Stimulated activated CD8-positive, alpha-beta memory T cell treated with anti-CD3 and anti-CD28 coated beads, Interleukin-4, amount 100 ng/mL, for 24 hours (primary cell): ENCODE results near the gene ZDHHC13.

Source experiments
- DNase-seq: peaks from one replicate; pipeline ENCODE4 v3.0.0-alpha.2; 2020; ENCODE audit warnings: low read depth

The ZDHHC13 gene

DNA sequence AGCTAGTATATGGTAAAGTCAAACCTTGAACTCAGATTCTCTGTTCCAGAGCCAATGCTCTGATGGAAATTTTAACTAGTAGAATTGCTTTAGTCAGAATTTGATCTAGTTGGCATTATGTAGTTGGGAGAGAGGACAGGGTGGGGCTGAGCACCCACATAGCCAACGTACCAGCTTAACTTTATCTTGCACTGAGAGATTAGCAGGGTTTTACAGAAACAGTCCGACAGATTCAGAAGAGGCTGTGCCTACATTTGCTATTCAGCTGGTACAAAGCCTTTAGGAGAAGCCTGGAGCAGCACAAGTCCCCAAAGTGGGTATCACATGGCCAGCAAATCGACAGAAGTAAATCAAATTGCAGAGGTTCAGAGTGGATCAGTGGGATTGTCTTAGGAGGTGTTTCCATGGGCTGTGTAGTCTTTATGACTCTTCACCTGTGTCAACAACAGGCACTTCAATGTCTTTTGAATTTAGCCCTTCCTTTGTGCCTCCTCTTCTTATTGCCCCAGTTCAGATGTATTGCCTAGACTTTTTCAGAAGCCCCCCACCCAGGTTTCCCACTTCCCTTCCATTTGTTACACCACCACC, 92.1 kb downstream of the ZDHHC13 start:
- DNase-seq: no peak

DNA sequence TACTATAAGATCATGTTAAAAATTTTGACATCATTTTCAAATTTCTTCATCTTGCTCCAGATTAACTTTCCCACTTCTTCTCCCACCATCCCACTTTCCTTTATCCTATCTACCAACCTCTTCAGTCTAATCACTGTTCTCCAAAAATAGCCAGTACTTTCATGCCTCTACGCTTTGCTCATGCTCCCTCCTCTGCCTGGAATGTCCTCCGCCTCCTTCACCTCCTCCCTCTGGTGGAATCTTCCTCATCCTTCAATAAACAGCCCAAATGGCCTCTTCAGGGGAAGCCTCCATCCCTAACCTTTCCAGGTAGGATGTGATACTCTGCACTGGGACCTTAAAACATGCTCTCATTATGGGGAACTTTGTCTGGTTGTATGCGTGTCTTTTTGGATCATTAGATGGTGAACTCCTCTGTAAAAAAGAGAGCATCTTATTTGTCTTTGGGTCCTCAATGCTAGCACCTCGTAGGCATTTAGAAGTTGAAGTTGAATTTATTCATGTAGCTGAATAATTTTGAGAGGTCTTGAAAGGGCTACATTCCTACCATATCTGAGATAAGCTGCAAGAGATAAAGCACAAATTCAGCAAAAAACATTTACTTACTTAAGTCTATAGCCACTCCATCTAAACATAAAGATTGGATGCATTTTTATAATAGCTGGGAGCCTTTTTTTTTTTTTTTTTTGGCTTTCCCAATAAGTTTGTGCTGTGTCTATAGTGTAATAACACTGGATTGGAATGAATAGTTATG, 92.8 kb downstream of the ZDHHC13 start:
- DNase-seq: no peak

DNA sequence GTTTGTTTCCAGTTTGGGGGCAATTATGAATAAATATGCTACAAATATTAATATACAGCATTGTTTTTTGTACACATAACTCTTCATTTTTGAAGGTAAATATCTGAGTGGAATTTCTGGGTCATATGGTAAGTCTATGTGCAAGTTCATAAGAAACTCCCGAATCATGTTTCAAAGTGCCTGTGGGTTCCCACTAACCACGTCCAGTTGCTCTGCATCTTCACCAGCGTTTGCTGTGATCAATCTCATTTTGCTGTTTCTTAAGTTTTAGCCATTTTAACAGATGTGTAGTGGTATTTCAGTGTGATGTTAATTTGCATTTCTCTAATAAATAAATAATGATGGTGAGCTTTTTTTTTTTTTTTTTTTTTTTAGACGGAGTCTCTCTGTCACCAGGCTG, 99.1 kb downstream of the ZDHHC13 start:
- DNase-seq: no peak

DNA sequence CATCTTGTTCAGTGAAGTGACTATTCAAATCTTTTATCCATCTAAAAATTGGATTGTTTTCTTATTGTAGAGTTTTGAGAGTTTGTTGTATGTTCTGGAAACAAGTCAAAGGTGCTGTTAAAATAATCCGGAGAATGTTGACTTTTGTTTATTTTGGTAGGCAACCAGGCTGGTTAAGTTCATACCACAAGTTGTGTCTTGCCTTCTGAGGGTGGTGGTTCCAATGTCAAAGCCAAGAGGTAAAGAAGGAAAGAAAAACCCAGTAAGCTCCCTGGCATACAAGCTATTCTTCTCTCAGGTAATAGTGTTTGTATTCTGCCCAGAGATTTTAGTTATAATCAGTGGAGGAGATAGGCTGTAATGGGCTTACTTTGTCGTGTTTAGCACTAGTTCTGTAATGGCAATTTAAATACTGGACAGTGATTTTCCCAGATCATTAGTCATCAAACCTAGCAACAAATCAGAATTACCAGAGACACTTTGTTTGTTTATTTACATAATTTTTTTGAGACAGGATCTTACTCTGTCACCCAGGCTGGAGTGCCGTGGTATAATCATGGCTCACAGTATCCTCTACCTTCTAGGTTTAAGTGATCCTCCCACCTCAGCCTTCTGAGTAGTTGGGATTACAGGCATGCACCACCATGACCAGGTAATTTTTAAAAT, 99.9 kb downstream of the ZDHHC13 start:
- no peak for DNase-seq

DNA sequence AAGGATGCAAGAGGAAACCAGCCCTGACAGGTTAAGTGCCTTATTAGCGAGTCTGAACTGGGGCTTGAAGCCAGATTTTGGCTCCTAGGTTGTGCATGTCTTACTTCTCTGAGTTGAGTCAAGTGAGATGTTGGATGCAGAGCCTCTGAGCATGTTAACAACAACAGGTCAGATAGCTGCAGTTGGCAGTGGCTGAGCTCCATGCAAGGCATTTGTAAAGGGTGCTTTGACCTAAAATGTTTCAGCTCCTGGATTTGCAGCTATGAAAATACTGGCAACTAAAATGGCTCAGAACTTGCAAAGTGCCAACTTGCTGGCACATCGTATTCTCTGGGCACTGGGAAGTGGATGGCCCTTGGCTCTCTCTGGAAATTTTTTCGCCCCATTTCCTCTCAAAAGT, 101.2 kb downstream of the ZDHHC13 start:
- DNase-seq: no peak

DNA sequence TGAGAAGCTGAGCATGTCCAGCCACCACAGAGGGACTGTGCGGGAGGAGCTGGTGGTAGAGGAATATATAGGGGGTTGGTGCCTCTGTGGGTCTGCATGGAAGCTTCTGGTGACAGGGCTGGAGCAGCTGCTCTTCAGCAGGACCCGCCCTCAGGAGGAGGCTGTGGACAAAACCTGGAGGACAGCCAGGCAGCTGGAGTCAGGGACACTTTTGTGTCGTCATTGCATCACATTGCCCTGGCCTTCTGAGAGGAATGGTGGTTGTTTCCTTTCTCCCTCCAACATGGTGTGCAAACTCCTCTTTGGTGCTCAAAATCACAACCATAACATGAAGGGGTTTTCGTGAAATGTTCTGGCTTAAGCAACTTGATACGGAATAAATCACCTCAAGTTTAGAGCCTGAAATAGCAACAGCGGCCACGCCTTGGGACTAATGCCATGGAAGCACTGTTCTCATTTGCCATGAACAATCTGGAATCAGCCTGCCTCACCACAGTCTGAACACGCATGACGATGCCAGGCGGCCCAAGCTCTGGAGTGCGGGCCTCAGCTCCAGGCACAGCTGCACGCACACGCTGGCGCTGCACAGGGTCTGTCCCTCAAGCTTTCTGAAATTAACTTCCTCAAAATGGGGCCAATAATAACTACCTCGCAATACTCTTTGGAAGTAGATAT, 102.0 kb downstream of the ZDHHC13 start:
- DNase-seq: no peak

DNA sequence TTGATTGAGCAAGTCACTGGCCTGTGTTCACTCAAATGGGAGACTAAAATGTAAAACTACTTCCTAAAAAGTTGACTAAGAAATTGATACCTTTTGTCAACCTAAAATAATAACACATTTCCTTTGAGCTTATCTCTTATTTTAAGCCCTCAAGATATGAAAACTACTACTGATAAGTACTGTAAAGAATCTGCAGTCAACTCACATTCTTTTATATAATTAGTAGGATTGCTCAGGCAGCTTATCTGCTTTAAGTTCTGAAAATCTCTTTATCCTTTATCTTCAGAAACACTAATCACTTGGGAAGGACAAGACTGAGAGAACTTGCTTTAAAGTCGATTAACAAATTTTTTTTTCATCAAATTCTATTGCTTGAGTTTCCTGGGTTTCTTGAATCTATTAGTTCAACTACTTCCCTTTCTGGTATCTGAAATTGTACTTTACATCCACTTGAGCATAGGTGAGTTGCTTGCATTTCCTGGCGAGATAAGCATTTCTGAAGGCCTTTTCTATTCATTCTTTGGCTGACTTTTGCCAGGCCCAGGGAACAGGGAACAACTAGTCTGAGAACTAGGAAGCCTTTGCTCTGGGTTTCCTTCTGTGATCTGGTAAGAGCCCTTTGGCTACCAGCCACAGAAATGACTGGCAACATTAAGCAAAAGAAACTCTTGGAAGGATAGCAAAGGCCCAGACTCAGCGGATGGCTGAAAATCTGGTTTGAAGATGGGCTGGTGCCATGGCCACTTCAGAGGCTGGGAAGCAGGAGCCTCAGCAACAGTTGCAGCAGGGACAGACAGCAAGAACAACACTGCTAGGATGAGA, 104.1 kb downstream of the ZDHHC13 start:
- no peak for DNase-seq

DNA sequence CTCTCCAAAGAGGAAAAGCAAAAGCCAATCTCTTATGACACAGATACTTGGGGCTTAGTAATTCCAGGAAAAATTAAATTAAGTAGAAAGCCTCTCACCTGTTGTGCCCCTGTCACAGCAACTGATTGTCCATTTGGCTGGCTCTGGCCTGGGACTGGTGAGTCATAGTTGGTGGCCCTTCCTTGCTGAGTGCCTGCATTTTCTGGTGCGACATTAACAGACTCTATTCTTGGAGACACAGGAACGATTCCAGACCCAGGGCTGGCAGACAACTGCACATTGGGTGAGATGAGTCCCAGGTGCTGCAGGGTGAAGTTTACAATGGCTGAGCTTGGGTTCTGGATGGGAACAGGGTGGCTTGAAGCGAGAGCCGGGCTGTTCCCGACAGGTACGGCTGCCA, 108.2 kb downstream of the ZDHHC13 start:
- no peak for DNase-seq

DNA sequence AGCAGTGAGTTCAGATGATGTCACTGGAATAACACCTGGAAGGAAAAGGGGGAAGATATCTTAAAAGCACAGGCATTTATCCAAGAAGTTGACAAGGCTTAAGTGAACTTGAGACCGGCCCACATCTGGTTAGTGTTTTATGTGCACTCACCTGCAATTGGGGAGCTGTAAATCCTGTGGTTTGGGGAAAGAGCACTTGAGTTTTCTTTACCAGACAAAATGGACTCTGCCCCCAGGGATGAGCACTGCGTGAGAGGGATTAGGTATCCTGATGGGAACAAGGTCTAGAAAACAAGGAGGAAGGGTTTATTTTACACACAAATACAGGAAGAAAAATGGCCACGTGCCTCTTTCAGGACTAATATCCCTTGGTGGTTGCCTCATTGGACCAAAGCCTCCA, 108.6 kb downstream of the ZDHHC13 start:
- DNase-seq: no peak
